Astrocyte (in vitro differentiated cells and primary cell): ENCODE data around the gene SLC16A13. TPM values are rescaled to one million over a fixed set of nuclear protein-coding genes. Genes with fewer than 3 reads are reported as not detected.
"Not testable (repeated sequence)": the region's sequence is repeated elsewhere in the genome, so short reads cannot be mapped to it uniquely, and the experiment has no call there.

Experiments used
- DNase-seq: peaks from one replicate; pipeline ENCODE4 v3.0.0-alpha.2; 2010; ENCODE audit warnings: low read depth
- FAIRE-seq: peaks from 2 replicates; lab custom pipeline; 2011; peaks lifted over from hg19 to GRCh38; lab: Jason Lieb, UNC
- H2AFZ ChIP-seq: 2 replicates; pipeline ENCODE4 v1.6.0; 2012; ENCODE audit warnings: low read depth, low read length, inconsistent platforms
- H3K27ac ChIP-seq: 2 replicates; pipeline ENCODE4 v1.5.1; 2011; ENCODE audit warnings: low read depth, low read length, inconsistent platforms
- H3K27me3 ChIP-seq: 2 replicates; pipeline ENCODE4 v1.6.0; 2011; ENCODE audit warnings: low read length, inconsistent platforms; ENCODE audit not compliant: insufficient read depth
- H3K36me3 ChIP-seq: 2 replicates; pipeline ENCODE4 v1.5.1; 2011; ENCODE audit warnings: low read length, inconsistent platforms; ENCODE audit not compliant: insufficient read depth
- H3K4me1 ChIP-seq: 2 replicates; pipeline ENCODE4 v1.5.1; 2011; ENCODE audit warnings: low read length, inconsistent platforms; ENCODE audit not compliant: insufficient read depth
- H3K4me2 ChIP-seq: 2 replicates; pipeline ENCODE4 v1.6.0; 2012; ENCODE audit warnings: low read length, inconsistent platforms
- H3K4me3 ChIP-seq: 2 replicates; pipeline ENCODE4 v1.5.1; 2011; ENCODE audit warnings: low read depth, mild to moderate bottlenecking, low read length, inconsistent platforms; ENCODE audit not compliant: insufficient read depth
- H3K79me2 ChIP-seq: 2 replicates; pipeline ENCODE4 v1.6.0; 2012; ENCODE audit warnings: mild to moderate bottlenecking, low read length, inconsistent platforms; ENCODE audit not compliant: insufficient read depth
- H3K9ac ChIP-seq: 2 replicates; pipeline ENCODE4 v1.6.0; 2012; ENCODE audit warnings: mild to moderate bottlenecking, low read length, inconsistent platforms
- H3K9me3 ChIP-seq: 2 replicates; pipeline ENCODE4 v1.5.1; 2012; ENCODE audit warnings: low read depth, mild to moderate bottlenecking, low read length, inconsistent platforms; ENCODE audit not compliant: insufficient read depth
- H4K20me1 ChIP-seq: 2 replicates; pipeline ENCODE4 v1.6.0; 2012; ENCODE audit warnings: low read length, inconsistent platforms; ENCODE audit not compliant: insufficient read depth
- H3K27ac Mint-ChIP-seq: one replicate; pipeline ENCODE4 v1.8.0; 2021; ENCODE audit warnings: mild to moderate bottlenecking, mixed read lengths; ENCODE audit not compliant: unreplicated experiment
- H3K27me3 Mint-ChIP-seq: one replicate; pipeline ENCODE4 v1.8.0; 2021; ENCODE audit warnings: low read depth, mixed read lengths; ENCODE audit not compliant: unreplicated experiment
- H3K36me3 Mint-ChIP-seq: one replicate; pipeline ENCODE4 v1.8.0; 2021; ENCODE audit warnings: low read depth, mixed read lengths; ENCODE audit not compliant: unreplicated experiment
- H3K4me1 Mint-ChIP-seq: one replicate; pipeline ENCODE4 v1.8.0; 2021; ENCODE audit warnings: low read depth, mixed read lengths; ENCODE audit not compliant: unreplicated experiment
- H3K4me3 Mint-ChIP-seq: one replicate; pipeline ENCODE4 v1.8.0; 2021; ENCODE audit warnings: mild to moderate bottlenecking, moderate library complexity, mixed read lengths; ENCODE audit not compliant: unreplicated experiment
- H3K9me3 Mint-ChIP-seq: one replicate; pipeline ENCODE4 v1.8.0; 2021; ENCODE audit warnings: mild to moderate bottlenecking, mixed read lengths; ENCODE audit not compliant: unreplicated experiment
- CTCF ChIP-seq: IDR thresholded peaks from 2 replicates; pipeline ENCODE4 v1.5.1; 2011; ENCODE audit warnings: low read depth, mild to moderate bottlenecking, inconsistent platforms, low read length, moderate library complexity; ENCODE audit not compliant: insufficient read depth
- EZH2 ChIP-seq: IDR thresholded peaks from 2 replicates; pipeline ENCODE4 v1.6.1; 2012; ENCODE audit warnings: mild to moderate bottlenecking, low read length, inconsistent platforms; ENCODE audit not compliant: insufficient read depth
- total RNA-seq: library from RNA; stranded (reverse); gene quantifications from 2 replicates; pipeline ENCODE4 v1.2.1, GENCODE V29; 2021

SLC16A13 gene
- total RNA-seq, 1 donor from 2014 or later = 6.6 TPM

- H3K9ac ChIP-seq = no peak overlapping the region
- H3K9me3 ChIP-seq = no peaks in the 10 kb centered on the region
- H3K36me3 Mint-ChIP-seq = peaks cover 3% of the 10 kb centered on the region
- H3K27ac ChIP-seq = peak overlapping the region; percentile 17
- peaks cover 5% of the 10 kb centered on the region for H3K4me1 Mint-ChIP-seq
- no peak overlapping the region for H2AFZ ChIP-seq
- peaks cover 3% of the 10 kb centered on the region for H3K27me3 ChIP-seq
- FAIRE-seq (no peak), DNase-seq (peak; percentile 42)
- H3K27me3 Mint-ChIP-seq = peaks cover 12% of the 10 kb centered on the region
- peaks cover 6% of the 10 kb centered on the region for H3K4me1 ChIP-seq
- H3K79me2 ChIP-seq = no peaks in the 10 kb centered on the region
- H3K27ac Mint-ChIP-seq = no peak overlapping the region
- peaks cover 8% of the 10 kb centered on the region for H3K9me3 Mint-ChIP-seq
- no peak overlapping the region for H3K4me3 ChIP-seq
- TF ChIP-seq EZH2 (no peak), CTCF (no peak)
- no peaks in the 10 kb centered on the region for H3K36me3 ChIP-seq
- H3K4me2 ChIP-seq = peak overlapping the region; percentile 60
- H3K4me3 Mint-ChIP-seq = no peak overlapping the region
- no peaks in the 10 kb centered on the region for H4K20me1 ChIP-seq
Observed at GRCh38 chr17:7083592-7083991, 47.8 kb downstream of the SLC16A13 start.

GRCh38 chr17:7084088-7084487 lies 48.3 kb downstream of the SLC16A13 start:
- H3K27me3 ChIP-seq = peaks cover 3% of the 10 kb centered on the region
- H3K4me3 ChIP-seq = no peak overlapping the region
- TF ChIP-seq CTCF (no peak), EZH2 (no peak)
- peak overlapping the region; percentile 17 for H3K27ac ChIP-seq
- H3K9me3 ChIP-seq = no peaks in the 10 kb centered on the region
- no peak overlapping the region for H3K27ac Mint-ChIP-seq
- peaks cover 6% of the 10 kb centered on the region for H3K4me1 ChIP-seq
- no peak overlapping the region for H3K9ac ChIP-seq
- H3K36me3 ChIP-seq = no peaks in the 10 kb centered on the region
- H3K4me3 Mint-ChIP-seq = no peak overlapping the region
- H3K27me3 Mint-ChIP-seq = peaks cover 8% of the 10 kb centered on the region
- H3K4me1 Mint-ChIP-seq = peaks cover 5% of the 10 kb centered on the region
- DNase-seq (peak; percentile 32), FAIRE-seq (no peak)
- H3K79me2 ChIP-seq = no peaks in the 10 kb centered on the region
- peaks cover 4% of the 10 kb centered on the region for H3K9me3 Mint-ChIP-seq
- H2AFZ ChIP-seq = no peak overlapping the region
- no peaks in the 10 kb centered on the region for H4K20me1 ChIP-seq
- H3K36me3 Mint-ChIP-seq = peaks cover under 1% of the 10 kb centered on the region
- peak overlapping the region; percentile 60 for H3K4me2 ChIP-seq

- not testable (repeated sequence) for FAIRE-seq, H2AFZ ChIP-seq, DNase-seq, H3K36me3 Mint-ChIP-seq, H3K27me3 ChIP-seq, H3K27ac Mint-ChIP-seq, H4K20me1 ChIP-seq, H3K79me2 ChIP-seq, H3K27ac ChIP-seq, H3K36me3 ChIP-seq, H3K9me3 Mint-ChIP-seq, H3K4me3 Mint-ChIP-seq, H3K27me3 Mint-ChIP-seq, H3K4me1 Mint-ChIP-seq, H3K4me3 ChIP-seq, H3K4me2 ChIP-seq, H3K4me1 ChIP-seq, H3K9me3 ChIP-seq, H3K9ac ChIP-seq
Observed at GRCh38 chr17:7088442-7088841, 52.6 kb downstream of the SLC16A13 start.

DNA sequence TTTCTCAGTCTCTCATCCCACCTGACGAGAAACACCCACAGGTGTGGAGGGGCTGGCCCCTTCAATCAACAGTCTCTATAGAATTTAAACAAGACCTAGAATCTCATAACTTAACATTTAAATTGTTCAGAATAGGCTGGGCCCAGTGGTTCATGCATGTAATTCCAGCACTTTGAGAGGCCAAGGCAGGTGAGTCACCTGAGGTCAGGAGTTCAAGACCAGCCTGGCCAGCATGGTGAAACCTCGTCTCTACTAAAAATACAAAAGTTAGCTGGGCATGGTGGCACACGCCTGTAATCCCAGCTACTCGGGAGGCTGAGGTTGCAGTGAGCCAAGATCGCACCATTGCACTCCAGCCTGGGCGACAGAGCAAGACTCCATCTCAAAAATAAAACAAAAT lies 53.8 kb downstream of the SLC16A13 start:
- not testable (repeated sequence) for H3K27me3 Mint-ChIP-seq, H3K27ac Mint-ChIP-seq, H2AFZ ChIP-seq, DNase-seq, H3K36me3 ChIP-seq, H3K79me2 ChIP-seq, H3K27ac ChIP-seq, H3K4me1 Mint-ChIP-seq, H3K9ac ChIP-seq, H3K36me3 Mint-ChIP-seq, H4K20me1 ChIP-seq, H3K27me3 ChIP-seq, H3K9me3 ChIP-seq, H3K4me3 ChIP-seq, H3K4me3 Mint-ChIP-seq, FAIRE-seq, H3K9me3 Mint-ChIP-seq, H3K4me1 ChIP-seq, H3K4me2 ChIP-seq
